ENCODE results near the gene C4orf50. TPM values are rescaled to one million over a fixed set of nuclear protein-coding genes. Genes with fewer than 3 reads are reported as not detected.

The C4orf50 gene
- total and polyA plus RNA-seq, 2 of the 8 experiments (the other 6 are each of a cell fraction or from before 2014, with no cell fraction given): 0.08 to 0.22 TPM

- H2AFZ ChIP-seq (ENCODE audit: low read length): no peak overlapping the region
- no peak overlapping the region for H3K4ac ChIP-seq (replicated peaks; ENCODE audit: insufficient read length, low read depth, low read length)
Measured at GRCh38 chr4:6031846-6032245, 13.6 kb upstream of the C4orf50 start.

More at GRCh38 chr4:6031846-6032245, 13.6 kb upstream of the C4orf50 start:
- H2AK5ac ChIP-seq (ENCODE audit: low read depth, low read length): no peak overlapping the region
- no peaks in the 10 kb centered on the region for H3K9me3 ChIP-seq (ENCODE audit: insufficient read depth in 2 of 2, low read depth in 1 of 2, low read length in 1 of 2)
- no peak overlapping the region for H3K14ac ChIP-seq (ENCODE audit: insufficient read length)
- no peak overlapping the region for H3K4me3 ChIP-seq (ENCODE audit: extremely low read depth in 1 of 4, insufficient read depth in 2 of 4, low read depth in 3 of 4, low read length in 4 of 4)
- no peak for DNase-seq (ENCODE audit: low read depth in 1 of 2, low spot score in 2 of 2)
- no peak overlapping the region for H3K18ac ChIP-seq (ENCODE audit: extremely low read depth, low read length)
- no peaks in the 10 kb centered on the region for H4K20me1 ChIP-seq (replicated peaks in 1 of 2; ENCODE audit: control insufficient read depth in 1 of 2, insufficient read depth in 2 of 2, low read length in 2 of 2)
- no peak overlapping the region for H3K9ac ChIP-seq (replicated peaks in 1 of 4; ENCODE audit: extremely low read depth in 1 of 4, low read depth in 3 of 4, low read length in 3 of 4)
- no peaks in the 10 kb centered on the region for H3K79me2 ChIP-seq (ENCODE audit: control insufficient read depth in 1 of 2, insufficient read depth in 2 of 2, low read length in 2 of 2)
- WGBS, 2 experiments (ENCODE audit: extremely low coverage in 1 of 2, insufficient coverage in 1 of 2, insufficient read length in 1 of 2, insufficient replicate concordance in 2 of 2, low coverage in 1 of 2, low lambda C conversion rate in 2 of 2, missing lambda C conversion rate in 1 of 2): 83% methylated on average over 5 of the region's 5 CpGs; no CpG with 5 or more reads in 1 of the 2 experiments
- peaks cover 0 to 9% (median 3%) of the 10 kb centered on the region in 4 experiments; a peak in 5 of 7 replicates for H3K4me1 ChIP-seq (replicated peaks in 1 of 4; ENCODE audit: control insufficient read depth in 3 of 4, insufficient read depth in 4 of 4, low read length in 3 of 4)
- H4K91ac ChIP-seq (replicated peaks; ENCODE audit: insufficient read length, low read length): no peak overlapping the region
- H3K4me2 ChIP-seq (ENCODE audit: insufficient read depth in 1 of 2, low read depth in 2 of 2, low read length in 2 of 2): no peak overlapping the region
- no peak overlapping the region for H4K8ac ChIP-seq (ENCODE audit: extremely low read depth, insufficient read depth, low read length)
- H3K27ac ChIP-seq (ENCODE audit: low read depth, low read length): no peak overlapping the region
- no peak for FAIRE-seq
- no peak overlapping the region for H3K23ac ChIP-seq (ENCODE audit: insufficient read length)
- no peaks in the 10 kb centered on the region for H3K79me1 ChIP-seq (ENCODE audit: low read depth, low read length)
- POLR2A ChIA-PET (ENCODE audit: partially characterized antibody): no interaction called here
- H3K36me3 ChIP-seq (ENCODE audit: control insufficient read depth in 2 of 4, insufficient read depth in 4 of 4, low read length in 3 of 4): no peaks in the 10 kb centered on the region
- CTCF ChIA-PET (ENCODE audit: partially characterized antibody): interaction anchor here (0.9 to 6.7 kb wide), 11 partner anchors 10 to 300 kb away, joined by 3 to 64 read pairs (median 4); partner anchors contain the start of gene C4orf50
- no peak overlapping the region for H3K56ac ChIP-seq (replicated peaks; ENCODE audit: insufficient read length, low read depth, low read length)
- H2BK120ac ChIP-seq (replicated peaks; ENCODE audit: low read depth, low read length): no peak overlapping the region
- no peak overlapping the region for H4K5ac ChIP-seq (ENCODE audit: insufficient read length, low read depth, low read length)
- no peaks in the 10 kb centered on the region for H3K23me2 ChIP-seq (ENCODE audit: low read depth, low read length)
- TF ChIP-seq CHD2 (IDR thresholded peaks at IDR 0.05; ENCODE audit: low read length) (no peak), BRCA1 (IDR thresholded peaks at IDR 0.05; ENCODE audit: low read depth, low read length) (no peak), GTF2F1 (IDR thresholded peaks at IDR 0.05; ENCODE audit: borderline replicate concordance, low read depth, low read length) (no peak), EP300 (IDR thresholded peaks at IDR 0.05; ENCODE audit: borderline replicate concordance in 1 of 2, low read depth in 2 of 2, low read length in 2 of 2) (no peak), TAF7 (optimal IDR thresholded peaks at IDR 0.05; ENCODE audit: borderline replicate concordance, low read depth, low read length) (no peak), RBBP5 (IDR thresholded peaks at IDR 0.05; ENCODE audit: borderline replicate concordance, low read depth, low read length) (no peak), CEBPB (IDR thresholded peaks at IDR 0.05; ENCODE audit: low read depth, low read length) (no peak)
- no peak overlapping the region for H2BK15ac ChIP-seq (ENCODE audit: low read length)
- no peak overlapping the region for H2BK20ac ChIP-seq (ENCODE audit: low read length)
- H2BK12ac ChIP-seq (ENCODE audit: low read depth, low read length): no peak overlapping the region
- H3K27me3 ChIP-seq (replicated peaks in 1 of 4; ENCODE audit: control insufficient read depth in 3 of 4, extremely low read depth in 1 of 4, insufficient read depth in 3 of 4, low read length in 3 of 4): no peaks in the 10 kb centered on the region; a peak in 1 of 7 replicates
- no peak overlapping the region for H2BK5ac ChIP-seq (ENCODE audit: low read depth, low read length)

Measured in H1 (cell line).